IPS DF 4.7 (cell line): ENCODE data around the gene CRIP1.

Experiments
- DNase-seq: peaks from one replicate; pipeline ENCODE4 v3.0.0-alpha.2; 2013; ENCODE audit warnings: low spot score; ENCODE audit errors: extremely low read depth

Gene CRIP1

DNA sequence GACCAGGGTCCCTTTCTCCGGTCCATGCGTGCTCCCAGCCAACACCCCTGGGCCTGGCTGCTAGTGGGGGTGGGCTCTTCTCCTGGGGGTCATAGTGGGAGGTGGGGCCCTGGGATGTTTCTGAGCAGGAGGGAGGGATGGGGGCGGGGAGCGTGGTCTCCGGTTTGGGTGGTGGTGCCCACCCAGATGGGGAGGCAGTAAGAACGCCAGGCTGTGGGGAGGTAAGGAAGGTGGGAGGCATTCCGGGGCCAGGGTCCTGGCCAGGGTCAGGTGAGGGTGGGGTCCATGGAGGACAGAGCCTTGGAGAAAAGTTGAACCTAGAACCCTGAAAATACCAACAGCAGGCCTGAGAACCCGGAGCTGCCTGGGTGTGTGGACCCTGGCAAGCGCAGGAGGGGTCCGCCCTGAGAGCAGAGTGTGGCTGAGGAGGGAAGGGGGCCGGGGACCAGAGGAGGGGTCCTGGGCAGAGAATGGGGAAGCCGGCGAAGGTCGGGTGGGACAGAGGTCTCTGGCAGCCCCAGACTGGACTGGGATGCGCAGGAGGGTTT lies 6.4 kb upstream of the CRIP1 start:
- no peak for DNase-seq

DNA sequence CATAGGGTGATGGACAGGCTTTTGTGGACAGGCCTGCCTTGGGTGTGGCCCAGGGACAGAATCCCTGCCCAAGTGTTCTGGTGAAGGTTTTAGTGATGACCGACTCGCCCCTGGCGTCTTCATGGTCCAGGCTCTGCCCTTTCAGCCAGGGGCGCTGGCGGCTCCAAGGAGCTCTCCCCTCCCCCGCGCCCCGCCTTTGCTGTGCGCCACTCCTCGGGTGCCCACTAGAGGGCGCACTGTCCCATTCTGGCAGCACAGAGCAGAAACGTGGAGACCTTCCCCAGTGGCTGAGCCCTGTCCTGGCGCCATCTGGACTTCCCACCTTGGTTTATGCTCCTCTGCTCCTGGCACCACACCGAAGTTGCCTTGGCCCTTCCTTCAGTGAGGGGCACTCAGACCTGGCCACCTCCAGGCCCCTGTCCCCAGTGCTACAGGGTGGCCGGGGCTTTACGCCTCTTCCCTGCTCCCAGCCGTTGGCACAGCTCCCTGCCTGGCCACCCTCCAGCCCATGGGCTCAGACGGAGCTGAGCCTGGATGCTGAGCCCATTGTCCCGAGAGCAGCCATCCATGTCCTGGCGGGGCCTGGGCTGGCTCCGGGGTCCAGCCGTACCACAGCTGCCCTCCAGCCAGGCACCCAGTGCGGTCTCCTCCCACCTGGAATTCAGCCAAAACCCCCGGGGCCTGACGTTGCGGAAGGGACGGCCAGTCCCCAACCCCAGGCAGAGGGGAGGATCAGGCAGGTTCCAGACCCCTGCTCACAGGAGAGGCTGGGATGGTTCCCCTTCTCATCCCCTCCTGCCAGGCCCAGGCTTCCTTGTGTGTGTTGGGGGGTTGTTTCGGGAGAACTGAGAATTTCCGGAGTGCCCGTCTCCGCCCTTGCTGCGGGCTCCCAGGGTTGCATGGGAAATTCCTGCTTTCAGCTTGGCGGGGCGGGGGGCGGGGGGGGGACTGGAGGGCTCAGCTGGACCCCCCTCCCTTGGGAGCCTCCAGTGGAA lies 5.6 kb upstream of the CRIP1 start:
- DNase-seq: peak; percentile 53

- DNase-seq: peak; percentile 41
Observed at GRCh38 chr14:105481886-105482457, 4.7 kb upstream of the CRIP1 start.

DNA sequence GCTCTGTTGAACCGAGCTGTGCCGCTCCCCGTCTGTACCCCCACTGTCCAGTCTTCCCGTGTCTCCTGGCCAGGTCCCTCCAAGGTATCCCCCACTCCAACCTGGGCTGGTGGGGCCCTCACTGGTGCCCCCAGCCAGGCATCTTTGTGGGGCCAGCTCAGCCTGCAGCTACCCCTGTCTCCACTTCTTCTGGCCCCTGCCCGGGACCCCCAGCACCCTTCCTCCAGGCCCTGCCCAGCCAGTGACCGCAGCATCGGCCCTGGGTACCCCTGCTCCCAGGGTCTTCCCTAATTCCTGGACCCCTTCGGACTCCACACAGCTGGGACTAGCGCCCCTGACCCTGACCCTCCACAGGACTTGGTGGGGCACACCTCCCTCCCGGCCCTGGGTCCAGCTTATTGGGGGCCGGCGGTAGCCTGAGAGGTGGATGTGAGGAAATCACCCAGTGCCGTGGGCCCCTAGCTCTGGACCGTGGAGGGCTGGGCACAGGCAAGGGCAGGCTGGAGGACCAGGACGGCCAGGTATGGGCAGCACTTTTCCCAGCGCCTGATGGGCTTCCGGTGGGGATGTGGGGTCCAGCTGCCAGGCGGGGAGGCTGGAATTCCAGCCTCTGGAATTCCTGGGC lies 4.1 kb upstream of the CRIP1 start:
- DNase-seq: no peak

DNA sequence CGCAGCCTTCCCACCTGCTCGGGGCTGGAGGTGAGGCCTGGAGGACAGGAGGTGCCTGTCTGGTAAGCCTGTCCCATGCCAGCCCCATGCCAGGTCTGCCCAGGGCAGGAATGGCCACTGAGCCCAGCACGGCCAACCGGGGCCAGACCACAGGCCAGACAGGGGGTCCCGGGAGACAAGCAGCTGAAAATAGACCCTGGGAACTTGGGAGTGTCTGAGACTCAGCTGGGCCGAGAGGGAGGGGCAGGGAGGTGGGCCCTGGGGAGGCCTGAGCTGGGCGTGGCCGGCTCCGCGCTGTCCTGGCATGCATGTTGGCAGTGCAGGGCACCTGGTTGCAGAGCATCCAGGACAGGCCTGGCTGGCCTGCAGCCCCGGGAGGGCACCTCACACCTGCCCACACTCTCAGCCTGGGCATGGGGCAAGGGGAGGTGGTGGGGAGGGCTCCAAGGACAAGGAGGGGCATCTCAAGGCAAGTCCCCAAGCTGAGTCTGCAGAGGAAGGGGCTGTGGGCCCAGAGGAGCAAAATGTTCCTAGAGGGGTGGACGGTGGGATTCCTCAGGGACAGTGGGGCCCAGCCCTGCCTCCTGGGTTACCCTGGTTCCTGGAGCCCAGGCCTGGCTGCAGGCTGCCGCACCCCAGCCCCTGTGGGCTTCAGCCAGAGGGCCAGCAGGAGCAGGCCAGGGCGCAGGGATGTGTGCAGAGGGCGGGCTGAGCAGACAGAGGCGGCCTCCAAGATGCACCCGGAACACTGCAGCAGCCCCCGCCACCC lies 3.2 kb upstream of the CRIP1 start:
- DNase-seq: no peak

DNA sequence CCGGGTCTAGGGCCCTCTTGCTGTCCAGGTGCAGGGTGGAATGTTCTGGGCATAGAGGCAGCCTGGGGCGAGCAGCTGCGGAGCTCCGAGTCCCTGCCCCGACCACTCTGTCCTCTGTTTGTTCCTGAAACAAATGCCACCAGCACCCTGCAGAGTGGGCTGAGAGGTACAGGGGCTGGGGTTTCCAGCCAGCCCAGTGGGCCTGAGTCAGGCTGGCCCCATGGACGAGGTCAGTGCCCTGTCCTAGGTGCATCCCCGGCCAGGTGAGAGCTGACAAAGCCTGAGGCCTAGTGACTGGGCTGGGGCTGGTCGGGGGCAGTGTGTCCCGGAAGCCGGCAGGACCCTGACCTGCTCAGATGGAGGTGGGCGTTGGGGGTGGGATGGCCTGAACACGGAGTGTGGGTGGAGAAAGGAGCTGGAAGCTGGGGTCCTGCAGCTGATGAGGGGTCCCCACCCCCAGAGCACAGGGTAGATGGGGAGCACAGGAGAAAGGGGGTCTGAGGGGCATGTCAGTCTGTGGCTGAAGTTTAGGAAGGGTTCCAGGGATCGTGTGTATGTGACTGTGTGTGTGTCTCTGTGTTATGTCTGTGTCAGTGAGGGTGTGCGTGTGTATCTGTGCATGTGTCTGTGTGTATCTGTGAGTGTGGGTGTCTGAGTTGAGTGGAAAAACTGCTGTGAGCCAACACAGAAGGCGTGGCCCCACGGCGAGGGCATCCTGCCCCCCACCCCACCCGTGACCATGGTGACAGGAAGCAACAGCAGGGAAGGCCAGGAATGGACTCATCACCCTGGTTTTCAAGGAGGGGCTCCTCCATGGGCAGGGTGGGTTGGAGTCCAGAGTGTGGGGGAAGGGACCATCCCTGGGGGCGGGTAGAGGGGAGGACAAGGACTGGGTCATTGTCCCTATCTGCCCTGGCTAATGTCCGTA lies 2.4 kb upstream of the CRIP1 start:
- DNase-seq: no peak

GRCh38 chr14:105484997-105485393 lies 1.7 kb upstream of the CRIP1 start:
- DNase-seq: no peak

DNA sequence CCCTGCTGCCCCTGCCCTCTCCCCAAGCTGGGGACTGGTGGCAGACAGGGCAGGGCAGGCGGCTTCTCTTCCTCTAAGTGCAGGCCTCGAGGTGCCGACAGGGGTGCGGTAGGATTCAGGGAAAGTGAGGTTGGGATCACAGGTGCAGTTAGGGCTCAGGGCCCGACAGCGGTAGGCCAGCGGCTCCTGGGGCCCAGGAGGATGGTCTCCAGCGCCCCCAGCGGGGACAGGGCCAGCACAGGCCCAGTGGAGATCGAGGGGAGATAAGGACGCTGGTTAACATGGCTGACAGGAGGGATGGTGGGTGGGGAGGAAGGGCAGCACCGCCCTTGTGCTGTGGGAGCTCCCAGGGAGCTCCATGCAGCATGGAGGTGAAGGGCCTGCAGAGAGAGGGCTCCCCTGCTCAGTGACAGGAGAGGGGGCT lies 935 bp upstream of the CRIP1 start:
- DNase-seq: peak; percentile 28

DNA sequence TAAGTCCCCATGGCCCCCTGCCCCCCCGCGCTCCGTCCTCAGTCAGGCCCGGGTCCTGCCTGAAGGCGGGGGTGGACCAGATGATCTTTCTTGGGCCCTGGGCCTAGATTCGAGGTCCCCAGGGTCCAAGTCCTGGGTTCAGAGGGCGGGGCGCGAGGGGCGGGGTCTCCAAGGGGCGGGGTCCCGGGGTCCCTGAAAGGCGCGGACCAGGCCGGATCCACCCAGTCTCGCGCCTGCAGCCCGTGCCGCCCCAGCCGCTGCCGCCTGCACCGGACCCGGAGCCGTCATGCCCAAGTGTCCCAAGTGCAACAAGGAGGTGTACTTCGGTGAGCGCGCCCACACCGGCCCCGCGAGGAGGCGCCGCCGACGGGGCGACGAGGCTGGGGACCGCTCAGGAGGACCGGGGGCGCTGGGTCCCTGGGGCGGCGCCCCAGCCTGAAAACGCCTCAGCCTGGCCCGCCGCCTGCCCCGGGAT lies 325 bp downstream of the CRIP1 start:
- DNase-seq: no peak

- DNase-seq: no peak
Observed at GRCh38 chr14:105487449-105487985, 831 bp downstream of the CRIP1 start.

DNA sequence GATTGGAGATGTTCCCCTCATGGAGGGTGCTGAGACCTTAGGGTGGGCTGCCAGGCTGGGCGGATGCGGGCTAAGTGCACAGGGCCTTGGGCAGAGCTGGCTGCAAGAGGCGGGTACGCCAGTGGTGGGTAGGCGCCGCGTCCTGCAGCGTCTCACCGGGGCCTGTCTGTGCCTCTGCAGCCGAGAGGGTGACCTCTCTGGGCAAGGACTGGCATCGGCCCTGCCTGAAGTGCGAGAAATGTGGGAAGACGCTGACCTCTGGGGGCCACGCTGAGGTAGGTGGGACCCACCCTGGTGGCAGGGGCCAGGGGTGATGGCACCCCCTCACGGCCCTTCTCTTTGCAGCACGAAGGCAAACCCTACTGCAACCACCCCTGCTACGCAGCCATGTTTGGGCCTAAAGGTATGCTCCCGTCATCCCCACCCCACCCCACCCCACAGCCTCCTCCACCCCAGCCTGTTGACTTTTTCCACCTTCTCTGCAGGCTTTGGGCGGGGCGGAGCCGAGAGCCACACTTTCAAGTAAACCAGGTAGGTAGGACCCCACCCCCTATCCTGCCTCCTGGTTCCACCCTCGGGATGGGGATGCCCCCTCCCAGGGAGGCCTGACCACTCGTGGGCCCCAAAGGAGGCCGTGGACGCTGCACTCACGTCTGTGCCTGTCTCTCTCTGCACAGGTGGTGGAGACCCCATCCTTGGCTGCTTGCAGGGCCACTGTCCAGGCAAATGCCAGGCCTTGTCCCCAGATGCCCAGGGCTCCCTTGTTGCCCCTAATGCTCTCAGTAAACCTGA lies 1.5 kb downstream of the CRIP1 start:
- DNase-seq: no peak

DNA sequence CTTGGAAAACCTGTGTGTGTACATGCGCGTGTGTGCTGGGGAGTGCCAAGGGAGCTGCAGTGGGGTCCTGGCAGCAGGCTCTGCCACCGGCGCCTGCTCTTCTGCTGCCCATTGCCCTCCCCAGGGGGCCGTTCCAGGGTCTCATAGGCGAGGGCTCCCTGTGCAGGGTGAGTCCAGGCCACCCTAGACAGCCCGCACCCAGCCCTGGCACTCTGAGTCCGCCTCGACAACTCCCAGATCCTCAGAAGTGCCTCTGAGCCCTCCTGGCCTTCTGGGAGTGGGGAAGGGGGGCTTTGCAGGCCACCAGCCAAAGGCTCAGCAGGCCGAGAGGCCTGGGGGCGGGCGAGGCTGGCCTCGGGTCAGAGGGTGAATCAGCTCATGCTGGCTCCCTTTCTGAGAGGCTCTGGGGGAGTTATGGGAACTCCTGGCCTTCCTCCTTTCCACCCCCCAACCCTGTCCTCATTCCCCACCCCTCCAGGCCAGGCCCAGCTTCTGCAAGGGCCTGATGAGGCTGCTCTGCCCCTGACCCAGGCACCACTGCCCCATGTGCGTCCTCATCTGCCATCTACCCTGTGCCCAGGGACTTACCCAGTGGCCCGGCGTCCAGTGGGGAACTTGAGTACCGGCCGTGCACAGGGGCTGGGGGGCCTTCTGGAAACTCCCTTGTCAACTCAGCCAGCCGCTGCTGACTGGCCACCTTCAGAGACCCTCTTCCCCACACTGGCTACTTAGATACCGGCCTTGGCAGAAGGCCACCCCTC lies 2.3 kb downstream of the CRIP1 start:
- DNase-seq: no peak

- peak; percentile 44 for DNase-seq
Observed at GRCh38 chr14:105489542-105490266, 3.0 kb downstream of the CRIP1 start.

DNA sequence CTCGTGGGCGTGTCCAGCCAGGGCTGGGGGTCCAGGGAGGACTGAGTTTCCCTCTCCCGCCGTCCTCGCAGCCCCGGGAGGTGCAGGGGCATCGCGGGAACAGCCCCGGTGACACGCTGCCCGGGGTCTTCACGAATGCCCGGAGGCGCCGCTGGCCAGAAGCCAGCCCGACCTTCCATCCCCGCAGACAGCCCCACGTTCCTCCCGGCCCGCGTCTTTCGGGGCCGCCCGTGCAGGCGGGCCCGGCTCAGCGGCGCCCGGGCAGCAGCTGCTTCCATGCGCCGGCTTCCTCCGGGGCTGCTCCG lies 3.5 kb downstream of the CRIP1 start:
- DNase-seq: no peak

- peak; percentile 89 for DNase-seq
Observed at GRCh38 chr14:105490572-105491365, 4.1 kb downstream of the CRIP1 start, which contains the start of gene TEDC1. Gene TEDC1 (plus strand): TSS chr14:105491246. CDS start chr14:105491376, 130 bp downstream.

- no peak for DNase-seq
Observed at GRCh38 chr14:105491366-105491973, 4.8 kb downstream of the CRIP1 start.
